Liver (tissue), 9 donors: ENCODE measurements around the gene LRMDA. TPM values are rescaled to one million over a fixed set of nuclear protein-coding genes. Genes with fewer than 3 reads are reported as not detected.

ENCODE experiments used
- DNase-seq: peaks from one replicate; pipeline ENCODE4 v3.0.0-alpha.2; 2017; ENCODE audit warnings: low spot score
- H3K27ac ChIP-seq, 2 donors: one replicate each; pipeline ENCODE4 v1.7.0; 2013; ENCODE audit warnings: inconsistent platforms in 2 of 2, low read length in 2 of 2, control low read depth in 1 of 2, low read depth in 1 of 2, mild to moderate bottlenecking in 1 of 2
- H3K27me3 ChIP-seq, 4 donors: one replicate each; pipeline versions ENCODE4 v1.6.1 to v1.7.0; 2013; ENCODE audit warnings: low read length in 3 of 4, inconsistent platforms in 1 of 4, mild to moderate bottlenecking in 1 of 4, moderate library complexity in 1 of 4; ENCODE audit not compliant: control insufficient read depth in 4 of 4, insufficient read depth in 4 of 4
- H3K36me3 ChIP-seq, 4 donors: one replicate each; pipeline versions ENCODE4 v1.6.1 to v1.7.0; 2013; ENCODE audit warnings: low read length in 3 of 4, mild to moderate bottlenecking in 3 of 4, low read depth in 1 of 4, moderate library complexity in 1 of 4; ENCODE audit not compliant: control insufficient read depth in 4 of 4, insufficient read depth in 3 of 4
- H3K4me1 ChIP-seq, 4 donors: one replicate each; pipeline versions ENCODE4 v1.6.1 to v1.7.0; 2013; ENCODE audit warnings: low read length in 3 of 4, mild to moderate bottlenecking in 3 of 4, moderate library complexity in 1 of 4; ENCODE audit not compliant: control insufficient read depth in 4 of 4, insufficient read depth in 4 of 4
- H3K4me3 ChIP-seq, 3 donors: one replicate each; pipeline versions ENCODE4 v1.6.1 to v1.7.0; 2013; ENCODE audit warnings: low read length in 3 of 3, control low read depth in 1 of 3, low read depth in 1 of 3, mild to moderate bottlenecking in 1 of 3
- H3K9ac ChIP-seq, 2 donors: one replicate each; pipeline ENCODE4 v1.7.0; 2013; ENCODE audit warnings: low read length in 2 of 2, mild to moderate bottlenecking in 2 of 2, moderate library complexity in 2 of 2, control low read depth in 1 of 2, low read depth in 1 of 2
- H3K9me3 ChIP-seq, 4 donors: one replicate each; pipeline versions ENCODE4 v1.6.1 to v1.7.0; 2013; ENCODE audit warnings: low read length in 3 of 4; ENCODE audit not compliant: control insufficient read depth in 4 of 4
- FOXA1 ChIP-seq: IDR thresholded peaks from 2 replicates; pipeline ENCODE4 v1.6.1; 2016; ENCODE audit warnings: antibody characterized with exemption
- GABPA ChIP-seq, 2 donors: IDR thresholded peaks in 1 of 2; conservative IDR thresholded peaks in 1 of 2; 2 replicates each; pipeline ENCODE4 v1.6.1; 2016; ENCODE audit warnings: antibody characterized with exemption in 2 of 2, mild to moderate bottlenecking in 1 of 2, moderate library complexity in 1 of 2
- HNF4G ChIP-seq: IDR thresholded peaks from 2 replicates; pipeline ENCODE4 v1.6.1; 2016; ENCODE audit warnings: antibody characterized with exemption
- JUND ChIP-seq, 2 donors: IDR thresholded peaks; 2 replicates each; pipeline ENCODE4 v1.6.1; 2016; ENCODE audit warnings: antibody characterized with exemption in 2 of 2
- NR2F2 ChIP-seq: IDR thresholded peaks from 2 replicates; pipeline ENCODE4 v1.6.1; 2016; ENCODE audit warnings: antibody characterized with exemption
- TAF1 ChIP-seq: conservative IDR thresholded peaks from 2 replicates; pipeline ENCODE4 v1.6.1; 2016; ENCODE audit warnings: antibody characterized with exemption, mild to moderate bottlenecking
- YY1 ChIP-seq: IDR thresholded peaks from 2 replicates; pipeline ENCODE4 v1.6.1; 2016; ENCODE audit warnings: antibody characterized with exemption, mild to moderate bottlenecking
- WGBS: extraction: QIAGEN DNeasy Blood & Tissue Kit; methylation state at CpG from one replicate; pipeline ENCODE4 v1.1.7; 2013; 5-methylcytosine and 5-hydroxymethylcytosine counted together
- polyA plus RNA-seq, 2 donors: library from polyadenylated mRNA; stranded (reverse) in 1 of 2; unstranded in 1 of 2; fragments of 200-250 nt in 1 of 2; fragments of >200 nt in 1 of 2; fragmentation: Nextera tagmentation in 1 of 2; extraction: Ambion mirVana in 1 of 2; gene quantifications; one replicate each; pipeline versions ENCODE4 v1.2.1 to v1.2.3, GENCODE V29; 2013 to 2015
- total RNA-seq, 2 donors: library from RNA; depleted of rRNA; stranded (reverse); fragments of >200 nt; gene quantifications; one replicate each; pipeline ENCODE4 v1.2.3, GENCODE V29; 2014
- TF ChIP-seq, protein P1 (sequence below): IDR thresholded peaks from 2 replicates; pipeline ENCODE4 v1.6.1; 2016; ENCODE audit warnings: antibody characterized with exemption, mild to moderate bottlenecking
- TF ChIP-seq, protein P2 (sequence below): fragments of 150-350 bp; IDR thresholded peaks from 2 replicates; pipeline ENCODE4 v1.5.1; 2017; ENCODE audit warnings: improper control_type of control experiment, low read depth, low read length; ENCODE audit not compliant: missing input control
- TF ChIP-seq, protein P3 (sequence below): IDR thresholded peaks from 2 replicates; pipeline ENCODE4 v1.6.1; 2016; ENCODE audit warnings: antibody characterized with exemption
- TF ChIP-seq, protein P4 (sequence below): IDR thresholded peaks from 2 replicates; pipeline ENCODE4 v1.6.1; 2016; ENCODE audit warnings: antibody characterized with exemption
- donor health status: healthy.
- donor health status: healthy.
- donor health status: healthy.
- donor health status: healthy.
- donor health status: healthy.

LRMDA gene
- total and polyA plus RNA-seq, 4 donors: 7.9 to 15.8 (median 11.3) TPM

DNA sequence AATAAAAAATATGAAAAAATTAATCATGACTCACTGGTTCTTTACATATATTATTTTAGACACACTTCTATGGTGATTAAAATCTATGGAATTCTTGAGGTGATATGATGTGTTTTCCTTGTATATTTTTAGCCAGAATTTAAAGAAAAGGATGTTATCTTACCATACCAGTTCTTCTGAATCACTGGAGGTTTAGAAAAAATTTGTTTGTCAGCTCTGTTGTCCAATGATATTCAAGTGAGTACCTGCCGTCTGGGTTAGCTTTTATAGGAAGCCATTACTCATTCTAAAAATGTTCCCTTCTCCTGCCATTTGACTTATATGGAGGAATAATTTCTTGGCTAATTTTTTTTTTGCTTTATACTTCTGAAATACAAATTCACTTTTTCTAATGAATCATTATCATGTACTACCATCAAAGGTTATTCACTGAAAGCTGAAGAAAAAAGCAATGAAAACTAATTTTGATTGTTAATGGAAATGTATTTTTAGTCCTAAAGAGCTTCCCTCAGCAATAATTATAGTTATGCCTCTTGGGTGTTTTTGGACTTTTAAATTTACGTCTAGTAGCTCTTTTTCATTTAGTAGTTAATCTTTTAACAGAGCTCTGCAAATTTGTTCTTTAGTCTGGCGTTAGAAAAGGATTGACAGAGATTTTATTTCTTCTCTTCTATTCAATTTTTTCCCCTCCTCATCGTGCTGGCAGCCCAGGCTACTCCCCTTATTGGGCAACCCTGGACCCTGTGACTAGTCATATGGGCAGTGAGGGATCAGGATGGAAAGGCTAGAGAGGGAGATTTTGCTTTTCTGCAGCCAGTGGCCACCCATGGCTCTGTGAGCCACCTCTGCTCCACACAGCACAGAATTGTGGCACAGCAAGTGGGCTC, 434.2 kb downstream of the LRMDA start:
- 66% methylated on average over 4 of the region's 4 CpGs for WGBS
- H3K4me1 ChIP-seq: peaks cover 0 to under 1% (median 0%) of the 10 kb centered on the region in 4 donors

DNA sequence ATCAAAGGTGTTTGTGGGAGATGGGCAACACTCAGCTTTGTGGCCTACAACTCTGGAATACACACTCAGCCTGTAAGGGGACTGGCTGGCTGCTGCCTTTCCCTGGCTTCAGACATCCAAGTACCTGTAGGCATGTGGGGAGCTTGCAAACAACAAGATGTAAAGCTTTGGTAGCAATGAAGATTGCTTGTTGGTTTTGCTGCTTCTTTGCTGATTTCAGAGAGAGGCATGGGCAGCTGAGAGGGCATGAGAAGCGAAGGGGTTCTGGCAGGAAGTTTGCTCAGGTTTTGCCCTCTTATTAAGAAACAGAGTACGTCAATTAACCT, 434.8 kb downstream of the LRMDA start:
- Histone ChIP-seq H3K9me3 (no peaks in the 10 kb centered on the region), H3K36me3 (peaks cover 0 to 2% (median 0%) of the 10 kb centered on the region in 4 donors), H3K4me3 (no peak overlapping the region), H3K27ac (no peak overlapping the region), H3K4me1 (no peaks in the 10 kb centered on the region), H3K9ac (no peak overlapping the region), H3K27me3 (no peaks in the 10 kb centered on the region)
- 94% methylated on average over 2 of the region's 2 CpGs for WGBS
- TF ChIP-seq, protein P1, sequence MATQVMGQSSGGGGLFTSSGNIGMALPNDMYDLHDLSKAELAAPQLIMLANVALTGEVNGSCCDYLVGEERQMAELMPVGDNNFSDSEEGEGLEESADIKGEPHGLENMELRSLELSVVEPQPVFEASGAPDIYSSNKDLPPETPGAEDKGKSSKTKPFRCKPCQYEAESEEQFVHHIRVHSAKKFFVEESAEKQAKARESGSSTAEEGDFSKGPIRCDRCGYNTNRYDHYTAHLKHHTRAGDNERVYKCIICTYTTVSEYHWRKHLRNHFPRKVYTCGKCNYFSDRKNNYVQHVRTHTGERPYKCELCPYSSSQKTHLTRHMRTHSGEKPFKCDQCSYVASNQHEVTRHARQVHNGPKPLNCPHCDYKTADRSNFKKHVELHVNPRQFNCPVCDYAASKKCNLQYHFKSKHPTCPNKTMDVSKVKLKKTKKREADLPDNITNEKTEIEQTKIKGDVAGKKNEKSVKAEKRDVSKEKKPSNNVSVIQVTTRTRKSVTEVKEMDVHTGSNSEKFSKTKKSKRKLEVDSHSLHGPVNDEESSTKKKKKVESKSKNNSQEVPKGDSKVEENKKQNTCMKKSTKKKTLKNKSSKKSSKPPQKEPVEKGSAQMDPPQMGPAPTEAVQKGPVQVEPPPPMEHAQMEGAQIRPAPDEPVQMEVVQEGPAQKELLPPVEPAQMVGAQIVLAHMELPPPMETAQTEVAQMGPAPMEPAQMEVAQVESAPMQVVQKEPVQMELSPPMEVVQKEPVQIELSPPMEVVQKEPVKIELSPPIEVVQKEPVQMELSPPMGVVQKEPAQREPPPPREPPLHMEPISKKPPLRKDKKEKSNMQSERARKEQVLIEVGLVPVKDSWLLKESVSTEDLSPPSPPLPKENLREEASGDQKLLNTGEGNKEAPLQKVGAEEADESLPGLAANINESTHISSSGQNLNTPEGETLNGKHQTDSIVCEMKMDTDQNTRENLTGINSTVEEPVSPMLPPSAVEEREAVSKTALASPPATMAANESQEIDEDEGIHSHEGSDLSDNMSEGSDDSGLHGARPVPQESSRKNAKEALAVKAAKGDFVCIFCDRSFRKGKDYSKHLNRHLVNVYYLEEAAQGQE: no peak
- no peak for DNase-seq

More for the DNA sequence above, 434.2 kb downstream of the LRMDA start:
- Histone ChIP-seq H3K9ac (no peak overlapping the region), H3K36me3 (peaks cover 0 to 2% (median 0%) of the 10 kb centered on the region in 4 donors), H3K27ac (no peak overlapping the region), H3K27me3 (no peaks in the 10 kb centered on the region), H3K9me3 (no peaks in the 10 kb centered on the region), H3K4me3 (no peak overlapping the region)
- no peak for DNase-seq
- TF ChIP-seq, protein P1: no peak
- no peak for TF ChIP-seq JUND (IDR thresholded peaks at IDR 0.05)
- TF ChIP-seq, protein P2, sequence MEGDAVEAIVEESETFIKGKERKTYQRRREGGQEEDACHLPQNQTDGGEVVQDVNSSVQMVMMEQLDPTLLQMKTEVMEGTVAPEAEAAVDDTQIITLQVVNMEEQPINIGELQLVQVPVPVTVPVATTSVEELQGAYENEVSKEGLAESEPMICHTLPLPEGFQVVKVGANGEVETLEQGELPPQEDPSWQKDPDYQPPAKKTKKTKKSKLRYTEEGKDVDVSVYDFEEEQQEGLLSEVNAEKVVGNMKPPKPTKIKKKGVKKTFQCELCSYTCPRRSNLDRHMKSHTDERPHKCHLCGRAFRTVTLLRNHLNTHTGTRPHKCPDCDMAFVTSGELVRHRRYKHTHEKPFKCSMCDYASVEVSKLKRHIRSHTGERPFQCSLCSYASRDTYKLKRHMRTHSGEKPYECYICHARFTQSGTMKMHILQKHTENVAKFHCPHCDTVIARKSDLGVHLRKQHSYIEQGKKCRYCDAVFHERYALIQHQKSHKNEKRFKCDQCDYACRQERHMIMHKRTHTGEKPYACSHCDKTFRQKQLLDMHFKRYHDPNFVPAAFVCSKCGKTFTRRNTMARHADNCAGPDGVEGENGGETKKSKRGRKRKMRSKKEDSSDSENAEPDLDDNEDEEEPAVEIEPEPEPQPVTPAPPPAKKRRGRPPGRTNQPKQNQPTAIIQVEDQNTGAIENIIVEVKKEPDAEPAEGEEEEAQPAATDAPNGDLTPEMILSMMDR: no peak

DNA sequence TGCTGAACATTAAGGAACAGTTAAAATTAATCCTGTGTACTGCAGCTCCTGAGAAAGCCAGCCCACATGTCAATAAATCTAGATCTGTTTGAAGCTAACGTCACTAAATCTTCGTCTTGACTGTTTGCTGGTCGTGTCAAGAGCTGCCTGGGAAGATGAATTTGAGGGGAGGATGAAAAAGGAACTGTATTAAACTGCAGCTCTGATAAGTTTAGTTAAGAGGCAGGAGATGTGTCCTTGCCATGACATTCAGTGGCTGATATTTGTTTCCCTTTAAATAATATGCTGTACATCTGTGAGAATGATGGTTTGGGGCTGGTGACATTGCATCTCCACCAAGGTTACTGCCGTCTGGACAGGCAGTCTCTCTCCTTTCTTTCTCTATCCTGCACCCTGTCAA, 435.3 kb downstream of the LRMDA start:
- H3K4me3 ChIP-seq: no peak overlapping the region
- DNase-seq: no peak
- H3K4me1 ChIP-seq: no peaks in the 10 kb centered on the region
- 91% methylated on average over 4 of the region's 4 CpGs for WGBS
- no peak overlapping the region for H3K9ac ChIP-seq
- H3K27me3 ChIP-seq: no peaks in the 10 kb centered on the region
- peaks cover 0 to 2% (median 0%) of the 10 kb centered on the region in 4 donors for H3K36me3 ChIP-seq
- H3K27ac ChIP-seq: no peak overlapping the region
- H3K9me3 ChIP-seq: no peaks in the 10 kb centered on the region
- TF ChIP-seq NR2F2: no peak
- TF ChIP-seq, protein P3, sequence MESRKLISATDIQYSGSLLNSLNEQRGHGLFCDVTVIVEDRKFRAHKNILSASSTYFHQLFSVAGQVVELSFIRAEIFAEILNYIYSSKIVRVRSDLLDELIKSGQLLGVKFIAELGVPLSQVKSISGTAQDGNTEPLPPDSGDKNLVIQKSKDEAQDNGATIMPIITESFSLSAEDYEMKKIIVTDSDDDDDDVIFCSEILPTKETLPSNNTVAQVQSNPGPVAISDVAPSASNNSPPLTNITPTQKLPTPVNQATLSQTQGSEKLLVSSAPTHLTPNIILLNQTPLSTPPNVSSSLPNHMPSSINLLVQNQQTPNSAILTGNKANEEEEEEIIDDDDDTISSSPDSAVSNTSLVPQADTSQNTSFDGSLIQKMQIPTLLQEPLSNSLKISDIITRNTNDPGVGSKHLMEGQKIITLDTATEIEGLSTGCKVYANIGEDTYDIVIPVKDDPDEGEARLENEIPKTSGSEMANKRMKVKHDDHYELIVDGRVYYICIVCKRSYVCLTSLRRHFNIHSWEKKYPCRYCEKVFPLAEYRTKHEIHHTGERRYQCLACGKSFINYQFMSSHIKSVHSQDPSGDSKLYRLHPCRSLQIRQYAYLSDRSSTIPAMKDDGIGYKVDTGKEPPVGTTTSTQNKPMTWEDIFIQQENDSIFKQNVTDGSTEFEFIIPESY: no peak
- TF ChIP-seq GABPA (IDR thresholded peaks at IDR 0.05 in 1 of 2, conservative IDR thresholded peaks at IDR 0.05 in 1 of 2): no peak
- TF ChIP-seq, protein P2: no peak
- no peak for TF ChIP-seq TAF1
- TF ChIP-seq YY1: no peak
- TF ChIP-seq HNF4G: no peak
- TF ChIP-seq, protein P4, sequence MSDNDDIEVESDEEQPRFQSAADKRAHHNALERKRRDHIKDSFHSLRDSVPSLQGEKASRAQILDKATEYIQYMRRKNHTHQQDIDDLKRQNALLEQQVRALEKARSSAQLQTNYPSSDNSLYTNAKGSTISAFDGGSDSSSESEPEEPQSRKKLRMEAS: no peak
- no peak for TF ChIP-seq FOXA1
- TF ChIP-seq JUND (IDR thresholded peaks at IDR 0.05): no peak
